SIG-M5 treated with dmso at 0.1 percent for 504 hours (cell line): Measurements from ENCODE around the gene FBXW8.

Experiments
- DNase-seq: peaks from one replicate; lab custom pipeline; 2025; ENCODE audit not compliant: unreplicated experiment; lab: John Stamatoyannopoulos, UW

FBXW8 gene

DNA sequence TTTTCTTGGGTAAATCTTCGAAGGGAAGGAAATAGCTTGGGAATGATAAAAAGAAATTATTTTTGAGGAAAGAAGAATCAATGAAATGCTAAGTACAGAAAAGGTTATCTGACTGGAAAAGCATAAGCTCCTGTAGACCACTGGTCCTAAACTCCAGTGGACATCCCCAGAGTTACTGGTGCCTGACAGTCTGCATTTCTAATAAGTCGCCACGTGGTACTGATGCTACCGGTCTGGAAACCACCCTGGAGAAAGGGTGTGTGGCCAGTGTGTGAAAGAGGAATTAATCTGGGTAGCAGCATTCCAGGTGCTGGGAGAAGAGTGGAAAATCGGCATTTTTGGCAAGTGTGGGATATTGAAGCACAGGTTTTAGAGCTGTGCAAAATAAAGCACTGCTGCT lies 73.3 kb downstream of the FBXW8 start:
- DNase-seq, result no peak

DNA sequence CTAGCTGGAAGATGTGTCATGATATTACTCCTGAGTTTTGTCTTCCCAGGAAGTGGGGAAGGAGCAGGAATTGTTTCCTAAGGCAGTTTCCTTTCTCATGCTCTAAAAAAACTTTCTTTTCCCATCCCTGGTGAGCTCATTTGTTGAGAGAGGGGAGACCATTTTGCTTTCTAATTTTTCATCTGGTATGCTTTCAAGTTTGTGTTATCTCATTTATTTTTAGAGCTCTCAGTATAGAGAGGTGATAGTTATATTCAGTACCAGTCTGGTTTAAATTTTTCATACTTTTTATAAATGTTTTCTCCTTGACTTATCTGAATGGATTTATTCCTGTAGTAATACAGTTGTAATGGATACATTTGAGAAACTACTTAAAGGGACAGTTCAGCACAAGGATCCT lies 79.6 kb downstream of the FBXW8 start:
- no peak for DNase-seq

GRCh38 chr12:116990971-116991966 lies 80.5 kb downstream of the FBXW8 start:
- no peak for DNase-seq

- no peak for DNase-seq
Observed at GRCh38 chr12:116996093-116996492, 85.3 kb downstream of the FBXW8 start.

DNA sequence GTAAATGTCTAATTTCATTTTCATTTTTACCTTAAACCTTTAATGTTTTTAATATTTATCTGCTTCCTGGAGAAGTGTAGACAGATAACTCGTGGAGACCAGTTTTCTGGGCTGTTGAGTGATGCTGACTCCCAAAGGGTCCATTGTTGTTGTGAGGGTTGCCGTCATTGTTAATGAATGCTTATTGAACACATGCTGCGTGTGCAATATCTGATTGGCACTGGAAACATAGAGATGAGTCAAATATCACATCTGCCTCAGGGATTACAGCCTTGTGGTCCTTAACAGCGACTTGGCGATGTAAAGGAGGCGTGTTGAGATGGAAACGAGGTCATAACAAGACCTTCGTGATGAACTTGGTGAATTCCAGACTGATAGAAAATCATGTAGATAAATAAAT lies 85.9 kb downstream of the FBXW8 start:
- DNase-seq, result no peak

GRCh38 chr12:116999066-116999465 lies 88.3 kb downstream of the FBXW8 start:
- DNase-seq, result no peak

DNA sequence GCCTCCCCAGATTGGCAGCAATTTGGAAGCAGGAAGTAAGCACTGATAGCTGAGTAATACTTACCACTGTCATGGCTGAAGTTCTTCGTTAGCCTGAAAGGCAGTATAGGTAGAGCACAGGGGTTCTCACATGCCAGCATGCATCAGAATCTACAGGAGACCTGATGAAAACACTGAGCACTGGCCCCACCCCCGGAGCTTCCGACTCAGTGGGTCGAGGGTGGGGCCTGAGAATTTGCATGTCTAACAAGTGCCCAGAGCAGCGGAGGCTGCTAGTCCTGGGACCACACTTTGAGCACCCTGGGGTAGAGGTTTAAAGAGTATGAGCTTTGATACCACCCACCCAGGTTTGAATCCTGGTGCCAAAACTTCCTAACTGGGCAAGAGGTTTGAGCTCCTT lies 89.6 kb downstream of the FBXW8 start:
- no peak for DNase-seq

DNA sequence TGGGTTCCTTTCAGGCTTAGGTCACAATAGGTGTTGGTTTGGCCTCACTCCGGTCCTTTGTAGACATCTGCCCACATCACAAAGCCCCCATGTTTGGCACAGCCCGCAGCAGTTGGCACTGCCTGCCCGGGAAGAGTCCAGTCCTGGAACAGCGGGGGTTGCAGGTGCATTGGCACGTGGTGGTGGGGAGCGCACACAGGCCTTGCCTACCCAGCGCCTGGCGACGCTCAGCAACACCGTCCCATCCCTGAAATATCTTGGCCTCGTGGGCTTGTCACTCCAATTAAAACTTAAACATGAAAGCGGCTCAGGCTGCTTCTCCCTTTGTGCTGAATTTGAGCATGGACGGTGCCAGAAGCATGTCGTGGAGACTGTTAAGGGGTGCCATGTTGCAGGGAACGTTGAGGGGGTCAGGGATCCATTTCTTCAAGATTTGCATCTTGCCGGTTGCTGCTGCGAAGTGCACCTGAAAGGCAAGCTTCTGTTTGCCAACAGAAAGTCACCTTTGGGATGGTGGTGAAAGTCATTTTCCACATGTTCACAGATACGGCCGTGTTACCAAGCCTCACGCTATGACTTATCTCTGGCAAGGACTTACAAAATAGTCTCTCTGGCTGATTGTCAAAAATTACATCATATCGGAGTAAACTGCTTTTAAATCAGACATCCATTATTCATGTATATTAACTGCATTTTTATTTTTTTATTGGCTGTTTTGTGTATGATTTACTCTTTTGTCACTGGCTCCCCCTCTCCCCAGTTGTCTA lies 91.5 kb downstream of the FBXW8 start:
- no peak for DNase-seq

DNA sequence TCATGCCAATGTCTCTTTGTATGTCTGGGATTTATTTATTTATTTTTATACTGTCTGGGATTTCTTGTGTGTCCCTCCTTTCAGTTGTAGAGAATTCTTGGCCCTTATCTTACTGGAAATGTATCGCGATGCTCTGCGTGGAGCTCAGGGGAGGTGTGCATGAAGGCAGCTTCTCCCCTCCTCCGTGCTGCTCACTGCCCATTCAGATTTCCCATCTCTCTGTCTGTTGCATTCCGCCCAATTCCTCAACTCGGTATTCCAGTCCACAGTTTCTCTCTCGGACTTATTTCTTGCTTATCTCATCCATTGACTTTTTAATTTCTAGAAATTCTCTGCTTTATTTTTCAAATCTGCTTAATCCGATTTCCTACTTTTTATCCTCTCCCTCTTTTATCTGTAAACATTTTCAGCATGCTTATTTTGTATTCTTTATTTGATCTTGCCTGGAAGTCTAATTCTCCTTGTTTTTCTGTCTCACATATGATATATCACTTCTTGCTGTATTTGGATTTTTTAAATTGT lies 93.2 kb downstream of the FBXW8 start:
- no peak for DNase-seq

- DNase-seq, result no peak
Observed at GRCh38 chr12:117005417-117006046, 94.8 kb downstream of the FBXW8 start.

DNA sequence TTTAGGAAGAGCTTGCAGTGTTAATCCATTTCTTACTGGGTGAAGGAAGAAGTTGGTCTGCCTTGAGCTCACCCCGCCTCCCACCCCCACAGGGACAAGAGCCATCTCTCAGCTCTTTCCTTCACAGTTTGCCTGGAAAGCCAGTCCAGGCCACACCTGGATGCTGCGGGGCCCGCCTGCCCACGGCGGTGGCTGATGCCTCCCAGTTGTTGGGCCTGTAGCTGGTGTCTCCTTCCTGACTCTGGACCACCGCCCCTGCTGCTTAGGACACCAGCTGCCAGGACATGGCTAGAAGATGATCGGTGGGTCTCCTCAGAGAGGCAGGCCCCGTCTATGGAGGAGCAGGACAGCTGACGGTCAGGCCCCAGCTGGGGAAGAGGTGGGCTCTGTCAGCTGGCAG lies 95.6 kb downstream of the FBXW8 start:
- DNase-seq, result no peak

GRCh38 chr12:117007577-117007976 lies 96.8 kb downstream of the FBXW8 start:
- DNase-seq, result no peak

- DNase-seq, result no peak
Observed at GRCh38 chr12:117009759-117010158, 99.0 kb downstream of the FBXW8 start.

DNA sequence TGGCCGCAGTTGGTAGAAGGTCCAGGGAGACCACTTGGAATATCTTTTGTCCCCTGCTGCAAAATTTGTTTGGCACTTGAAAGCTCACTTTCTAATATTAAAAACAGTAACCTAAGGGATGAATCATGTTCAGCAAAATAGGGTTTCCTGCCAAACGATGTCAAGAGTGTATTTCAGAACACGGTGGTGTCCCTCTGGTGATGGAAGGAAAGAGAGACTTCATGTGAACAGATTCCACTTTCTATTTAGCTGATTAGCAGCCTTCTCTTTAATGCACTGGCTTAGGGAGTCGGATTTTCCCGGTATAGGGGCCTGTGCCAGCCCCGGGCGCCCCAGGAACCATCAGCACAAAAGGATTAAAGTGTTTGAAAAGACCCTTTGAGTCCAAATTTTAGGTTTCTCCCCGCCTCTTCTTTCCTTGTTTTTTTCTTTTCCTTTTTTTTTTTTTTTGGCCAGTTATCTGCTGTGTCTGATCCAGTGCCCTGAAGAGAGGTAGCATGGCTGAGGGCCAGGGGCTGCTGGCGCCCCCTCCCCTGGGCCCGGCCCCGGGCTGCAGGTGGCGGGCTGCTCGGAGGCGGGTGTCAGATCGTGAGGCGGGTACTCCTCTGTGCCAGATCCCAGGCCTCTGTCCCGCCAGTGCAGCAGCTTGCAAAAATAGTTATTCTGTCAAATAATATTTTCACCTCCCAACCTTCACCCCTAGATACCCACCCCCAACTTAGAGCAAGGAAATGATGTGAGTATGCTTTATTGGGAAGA lies 100.1 kb downstream of the FBXW8 start:
- DNase-seq, result no peak

- DNase-seq, result peak; percentile 9
Observed at GRCh38 chr12:117011988-117012805, 101.4 kb downstream of the FBXW8 start.

DNA sequence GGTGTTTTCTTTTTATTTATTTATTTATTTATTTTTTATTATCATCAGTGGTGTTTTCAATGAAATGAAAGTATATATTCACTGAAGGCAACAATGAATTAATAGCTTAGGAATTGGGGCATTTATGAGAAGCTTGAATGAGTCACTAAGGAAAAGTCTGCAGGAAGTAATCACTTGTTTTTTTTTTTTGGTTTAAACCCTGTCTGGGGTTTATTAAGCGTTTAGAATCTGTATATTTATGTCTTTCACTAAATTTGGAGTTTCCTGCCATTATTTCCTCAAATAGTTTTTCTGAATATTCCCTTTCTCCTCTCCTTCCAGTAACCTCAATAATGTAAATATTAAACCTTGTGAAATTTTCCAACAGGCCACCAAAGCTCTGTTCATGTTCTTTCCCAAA lies 103.0 kb downstream of the FBXW8 start:
- DNase-seq, result no peak

GRCh38 chr12:117014342-117014887 lies 103.7 kb downstream of the FBXW8 start:
- no peak for DNase-seq

DNA sequence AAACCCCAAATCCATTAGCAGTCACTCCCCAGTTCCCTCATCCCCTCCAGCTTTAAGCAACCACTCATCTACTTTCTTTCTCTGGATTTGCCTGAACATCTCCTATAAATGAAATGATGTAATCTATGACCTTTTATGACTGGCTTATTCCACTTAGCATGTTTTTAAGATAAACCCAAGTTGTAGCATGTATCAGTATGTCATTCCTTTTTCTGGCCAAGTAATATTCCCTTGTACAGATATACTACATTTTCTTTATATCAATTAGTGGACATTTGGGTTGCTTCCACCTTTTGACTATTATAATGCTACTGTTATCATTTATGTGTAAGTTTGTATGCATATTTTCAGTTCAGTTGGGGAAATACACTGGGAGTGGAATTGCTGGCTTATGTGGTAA lies 105.1 kb downstream of the FBXW8 start:
- no peak for DNase-seq

GRCh38 chr12:117017807-117018206 lies 107.1 kb downstream of the FBXW8 start:
- DNase-seq, result no peak

- no peak for DNase-seq
Observed at GRCh38 chr12:117018276-117018675, 107.5 kb downstream of the FBXW8 start.
